Measurements from ENCODE around the gene CPSF4L. TPM values are rescaled to one million over a fixed set of nuclear protein-coding genes. Genes with fewer than 3 reads are reported as not detected.

The CPSF4L gene
- total RNA-seq, 4 donors from 2014 or later: 0.65 TPM; not detected in 3

DNA sequence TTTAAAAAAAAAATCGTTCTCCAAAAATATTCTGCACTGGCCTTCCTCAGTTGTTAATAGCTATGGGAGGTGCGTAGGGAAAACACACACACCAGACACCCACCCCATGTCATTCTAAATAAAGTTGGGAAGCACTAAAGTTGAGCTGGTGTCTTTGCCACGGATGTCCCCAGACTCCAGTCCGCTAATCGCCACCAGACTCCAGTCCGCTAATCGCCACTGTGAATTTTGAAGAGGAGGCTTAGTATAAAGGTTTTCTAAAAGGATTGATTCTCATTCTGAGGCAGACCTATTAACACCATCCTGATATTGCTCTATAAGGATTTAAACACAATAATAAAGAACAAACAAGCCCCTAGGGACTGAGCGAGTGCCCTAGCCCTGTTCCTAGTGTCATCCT, 22.7 kb upstream of the CPSF4L start:
- ATAC-seq (ENCODE audit: low FRiP score) (no peak), DNase-seq (ENCODE audit: low spot score) (no peak)
- TF ChIP-seq, protein P1, sequence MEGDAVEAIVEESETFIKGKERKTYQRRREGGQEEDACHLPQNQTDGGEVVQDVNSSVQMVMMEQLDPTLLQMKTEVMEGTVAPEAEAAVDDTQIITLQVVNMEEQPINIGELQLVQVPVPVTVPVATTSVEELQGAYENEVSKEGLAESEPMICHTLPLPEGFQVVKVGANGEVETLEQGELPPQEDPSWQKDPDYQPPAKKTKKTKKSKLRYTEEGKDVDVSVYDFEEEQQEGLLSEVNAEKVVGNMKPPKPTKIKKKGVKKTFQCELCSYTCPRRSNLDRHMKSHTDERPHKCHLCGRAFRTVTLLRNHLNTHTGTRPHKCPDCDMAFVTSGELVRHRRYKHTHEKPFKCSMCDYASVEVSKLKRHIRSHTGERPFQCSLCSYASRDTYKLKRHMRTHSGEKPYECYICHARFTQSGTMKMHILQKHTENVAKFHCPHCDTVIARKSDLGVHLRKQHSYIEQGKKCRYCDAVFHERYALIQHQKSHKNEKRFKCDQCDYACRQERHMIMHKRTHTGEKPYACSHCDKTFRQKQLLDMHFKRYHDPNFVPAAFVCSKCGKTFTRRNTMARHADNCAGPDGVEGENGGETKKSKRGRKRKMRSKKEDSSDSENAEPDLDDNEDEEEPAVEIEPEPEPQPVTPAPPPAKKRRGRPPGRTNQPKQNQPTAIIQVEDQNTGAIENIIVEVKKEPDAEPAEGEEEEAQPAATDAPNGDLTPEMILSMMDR (IDR thresholded peaks at IDR 0.05): no peak

DNA sequence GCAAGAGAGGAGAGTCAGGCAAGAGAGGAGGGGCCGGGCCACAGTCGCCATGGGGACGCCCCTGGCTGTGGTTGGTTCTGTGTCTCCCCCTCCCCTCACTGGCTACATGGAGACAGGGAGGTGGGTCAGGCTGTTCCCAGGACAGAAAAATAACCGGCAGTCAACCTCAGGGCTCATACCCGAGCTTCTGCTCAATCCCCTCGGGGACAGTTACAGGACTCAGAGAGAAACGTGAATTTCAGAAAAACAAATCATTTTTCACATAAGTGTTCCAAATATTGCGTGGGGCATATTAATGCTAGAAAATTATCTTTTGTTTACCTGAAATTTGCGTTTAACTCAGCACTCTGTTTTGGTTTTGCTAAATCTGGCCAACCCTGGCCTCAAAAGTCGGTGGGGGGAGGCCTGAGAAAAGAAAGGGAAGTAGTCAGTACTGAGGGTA, 22.2 kb upstream of the CPSF4L start:
- TF ChIP-seq, protein P1 (IDR thresholded peaks at IDR 0.05): no peak
- no peak for ATAC-seq (ENCODE audit: low FRiP score)
- DNase-seq (ENCODE audit: low spot score): no peak

DNA sequence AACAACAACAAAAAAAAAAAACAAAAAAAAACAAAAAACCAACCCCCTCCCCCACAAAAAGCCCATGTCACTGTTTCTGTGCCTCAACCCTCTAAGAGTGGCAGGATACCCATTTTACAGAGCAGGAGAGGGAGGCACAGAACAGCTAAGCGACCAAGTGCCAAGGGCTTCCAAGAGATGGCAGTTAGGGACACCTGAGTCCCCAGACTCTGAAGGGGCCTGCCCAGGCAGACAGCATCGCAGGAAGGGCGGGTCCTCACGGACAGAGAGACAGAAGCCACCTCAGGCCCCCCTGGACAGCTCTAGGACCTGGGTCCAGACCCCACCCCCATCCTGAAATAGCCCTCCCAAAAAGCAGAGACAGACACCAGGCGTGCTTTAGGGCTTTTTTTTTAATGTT, 21.6 kb upstream of the CPSF4L start:
- no peak for ATAC-seq (ENCODE audit: low FRiP score)
- TF ChIP-seq, protein P1 (IDR thresholded peaks at IDR 0.05): no peak
- DNase-seq (ENCODE audit: low spot score): no peak

DNA sequence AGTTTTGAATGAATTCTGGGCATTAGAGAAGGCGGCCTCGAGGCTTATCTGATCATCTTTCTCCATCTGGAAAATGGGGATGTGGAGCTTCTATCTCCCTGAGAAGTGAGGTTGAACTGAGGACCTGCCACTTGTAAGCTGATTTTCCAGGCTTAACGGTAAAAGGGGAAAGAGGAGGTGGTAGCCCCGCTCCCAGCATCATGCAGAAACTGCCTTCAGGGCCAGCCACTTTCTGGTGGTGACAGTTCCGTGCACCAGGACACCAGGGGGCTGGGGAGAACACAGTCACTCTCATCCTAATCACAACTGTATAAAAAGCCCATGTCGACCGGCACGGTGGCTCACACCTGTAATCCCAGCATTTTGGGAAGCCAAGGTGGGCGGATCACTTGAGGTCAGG, 20.9 kb upstream of the CPSF4L start:
- DNase-seq (ENCODE audit: low spot score) (no peak), ATAC-seq (ENCODE audit: low FRiP score) (no peak)
- TF ChIP-seq, protein P1 (IDR thresholded peaks at IDR 0.05): no peak

DNA sequence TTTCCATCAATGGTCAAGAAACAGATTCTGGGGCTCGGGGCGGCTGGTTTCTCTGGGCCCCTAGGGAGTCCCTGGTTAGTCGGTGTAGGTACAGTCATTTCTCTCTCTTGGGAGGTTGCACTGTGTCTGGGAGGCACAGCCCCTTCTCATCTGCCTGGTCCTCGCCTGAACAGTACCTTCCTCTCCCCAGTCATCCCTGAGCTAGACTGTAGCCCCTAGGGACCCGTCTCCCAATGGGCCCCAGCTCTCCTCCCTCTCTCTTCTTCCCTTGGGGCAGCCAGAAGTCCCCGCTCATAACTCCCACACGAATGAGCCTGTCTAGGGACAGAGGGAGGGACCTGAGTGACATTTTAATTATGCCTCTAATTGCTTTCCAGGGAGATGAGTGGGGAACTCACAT, 20.2 kb upstream of the CPSF4L start:
- ATAC-seq (ENCODE audit: low FRiP score): no peak
- no peak for DNase-seq (ENCODE audit: low spot score)
- TF ChIP-seq, protein P1 (IDR thresholded peaks at IDR 0.05): no peak

DNA sequence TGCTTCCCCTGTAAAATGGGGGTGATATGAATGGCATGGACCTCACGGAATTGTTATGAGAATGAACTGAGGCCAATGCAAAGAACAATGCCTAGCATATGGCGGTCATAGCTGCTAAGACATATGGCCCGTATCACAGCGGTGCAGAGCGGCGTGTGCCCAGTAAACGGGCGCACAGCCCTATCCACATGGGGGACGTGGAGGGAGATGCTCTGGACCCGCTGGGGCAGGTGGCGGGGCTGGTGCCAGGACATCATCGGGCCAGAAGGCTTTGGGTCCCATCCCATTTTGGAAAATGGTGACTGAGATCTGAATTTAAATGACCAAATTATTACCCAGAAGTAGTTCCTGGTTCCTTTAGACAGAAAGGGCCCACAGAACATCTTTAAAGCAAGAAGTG, 18.5 kb upstream of the CPSF4L start:
- ATAC-seq (ENCODE audit: low FRiP score) (no peak), DNase-seq (ENCODE audit: low spot score) (no peak)
- TF ChIP-seq, protein P1 (IDR thresholded peaks at IDR 0.05): no peak

DNA sequence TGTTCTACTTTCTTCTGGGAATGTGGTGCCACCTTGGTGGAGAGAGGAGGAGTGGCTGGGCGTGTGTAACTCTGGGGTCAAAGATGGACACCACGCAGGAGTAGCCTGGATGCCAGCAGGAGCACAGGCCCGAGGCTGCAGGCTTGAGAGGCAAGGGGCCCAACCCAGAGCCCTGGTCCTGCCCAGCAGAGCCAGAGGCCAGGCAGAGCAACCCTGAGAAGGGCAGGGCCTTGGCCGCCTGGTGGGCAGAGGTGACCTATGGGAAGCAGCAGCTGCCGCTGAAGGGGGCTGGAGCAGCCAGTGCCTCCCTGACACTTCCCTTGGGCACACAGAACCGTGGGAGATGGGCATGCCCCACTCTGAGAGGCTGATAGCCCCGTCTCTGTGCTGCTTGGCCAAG, 18.0 kb upstream of the CPSF4L start:
- DNase-seq (ENCODE audit: low spot score) (no peak), ATAC-seq (ENCODE audit: low FRiP score) (no peak)
- TF ChIP-seq, protein P1 (IDR thresholded peaks at IDR 0.05): no peak
